Natural killer cell treated with Interleukin-12 subunit alpha and Interleukin-12 subunit beta and Interleukin-15 and Interleukin-18, amount 100 ng/mL, for 72 hours (primary cell): ENCODE data around the gene GPX5. TPM values are rescaled to one million over a fixed set of nuclear protein-coding genes. Genes with fewer than 3 reads are reported as not detected.
"Not testable (repeated sequence)": the region's sequence is repeated elsewhere in the genome, so short reads cannot be mapped to it uniquely, and the experiment has no call there.

ENCODE experiments used
- ATAC-seq, 2 donors: fragments of 150-1000 bp; cut with Tn5 transposase in 1 of 2; sonication (Bioruptor Pico), chemical (Tn5 transposase) in 1 of 2; 2 replicates each; pipeline ENCODE4 v1.10.0; 2021
- DNase-seq: peaks from one replicate; pipeline ENCODE4 v3.0.0; 2022; ENCODE audit warnings: low spot score
- H3K27ac Mint-ChIP-seq, 2 donors: 1 replicate in 1 of 2; 2 replicates in 1 of 2; pipeline ENCODE4 v1.8.0; 2022; ENCODE audit warnings: mixed read lengths in 2 of 2, mild to moderate bottlenecking in 1 of 2, moderate library complexity in 1 of 2
- H3K27me3 Mint-ChIP-seq, 2 donors: 1 replicate in 1 of 2; 2 replicates in 1 of 2; pipeline ENCODE4 v1.8.0; 2022; ENCODE audit warnings: mixed read lengths in 2 of 2
- H3K36me3 Mint-ChIP-seq: one replicate; pipeline ENCODE4 v1.8.0; 2022; ENCODE audit warnings: mixed read lengths
- H3K4me1 Mint-ChIP-seq, 2 donors: 1 replicate in 1 of 2; 2 replicates in 1 of 2; pipeline ENCODE4 v1.8.0; 2022; ENCODE audit warnings: low read depth in 2 of 2, mixed read lengths in 2 of 2, mild to moderate bottlenecking in 1 of 2
- H3K4me3 Mint-ChIP-seq: one replicate; pipeline ENCODE4 v1.8.0; 2022; ENCODE audit warnings: mixed read lengths
- H3K9me3 Mint-ChIP-seq: 2 replicates; pipeline ENCODE4 v1.8.0; 2022; ENCODE audit warnings: mixed read lengths
- total RNA-seq, 2 donors: library from RNA; stranded (reverse); gene quantifications; one replicate each; pipeline ENCODE4 v1.2.3, GENCODE V29; 2022

GPX5 gene
- total RNA-seq, 2 donors from 2014 or later = not detected

DNA sequence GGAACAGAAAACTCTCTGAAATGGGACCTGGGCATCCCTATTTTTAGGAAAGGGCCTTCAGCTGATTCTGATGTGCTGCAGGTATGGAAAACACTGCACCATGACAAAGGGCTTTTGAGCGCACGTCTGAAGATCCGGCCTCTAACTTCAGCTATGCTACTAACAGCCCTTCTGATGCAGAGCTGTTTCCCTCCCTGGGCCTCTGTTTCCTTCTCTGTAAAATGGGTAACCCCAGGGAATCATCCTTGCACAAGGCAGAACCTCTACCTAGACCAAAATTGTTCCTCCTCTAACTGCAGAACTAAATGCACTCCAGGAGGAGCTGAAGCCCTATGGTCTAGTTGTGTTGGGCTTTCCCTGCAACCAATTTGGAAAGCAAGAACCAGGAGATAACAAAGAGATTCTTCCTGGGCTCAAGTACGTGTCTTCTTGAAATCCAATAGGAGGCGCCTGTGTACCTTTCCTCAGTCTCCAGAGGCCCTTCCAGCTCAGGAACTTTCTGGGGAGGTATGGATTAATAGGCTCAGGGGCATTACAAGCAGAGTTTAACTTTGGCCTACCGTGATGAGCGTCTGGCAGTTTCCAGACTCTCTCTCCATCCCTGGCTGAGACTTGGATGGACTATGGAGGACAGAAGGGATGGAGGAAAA lies 5.9 kb downstream of the GPX5 start:
- Mint-ChIP-seq H3K27me3 (peaks cover 38 to 59% of the 10 kb centered on the region in 2 donors), H3K4me1 (no peaks in the 10 kb centered on the region), H3K27ac (no peak overlapping the region), H3K4me3 (no peak overlapping the region), H3K9me3 (no peaks in the 10 kb centered on the region), H3K36me3 (no peaks in the 10 kb centered on the region)
- DNase-seq = no peak
- ATAC-seq = no peak

DNA sequence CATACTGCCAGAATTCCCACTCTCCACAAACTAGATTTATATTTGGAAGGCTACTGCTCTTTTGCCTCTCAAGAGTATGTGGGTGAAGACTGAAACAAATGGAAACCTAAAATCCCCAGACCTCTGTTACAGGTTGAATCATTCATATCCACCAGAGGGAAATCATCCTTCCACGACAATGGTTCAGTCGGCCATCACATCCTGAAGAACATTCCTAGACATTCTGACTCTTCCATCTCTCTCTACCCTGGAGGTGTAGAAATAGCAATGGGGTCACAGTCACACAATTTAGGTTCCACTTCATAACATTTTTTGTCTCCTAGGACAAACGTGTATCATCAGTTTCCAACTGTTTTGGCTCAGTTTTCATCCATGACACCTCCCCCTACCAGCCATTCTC lies 8.6 kb downstream of the GPX5 start:
- Mint-ChIP-seq H3K4me3 (no peak overlapping the region), H3K27me3 (peaks cover 38 to 71% of the 10 kb centered on the region in 2 donors), H3K9me3 (no peaks in the 10 kb centered on the region), H3K4me1 (peaks cover 0 to 2% of the 10 kb centered on the region in 2 donors), H3K27ac (no peak overlapping the region), H3K36me3 (no peaks in the 10 kb centered on the region)
- DNase-seq = no peak
- ATAC-seq = no peak

DNA sequence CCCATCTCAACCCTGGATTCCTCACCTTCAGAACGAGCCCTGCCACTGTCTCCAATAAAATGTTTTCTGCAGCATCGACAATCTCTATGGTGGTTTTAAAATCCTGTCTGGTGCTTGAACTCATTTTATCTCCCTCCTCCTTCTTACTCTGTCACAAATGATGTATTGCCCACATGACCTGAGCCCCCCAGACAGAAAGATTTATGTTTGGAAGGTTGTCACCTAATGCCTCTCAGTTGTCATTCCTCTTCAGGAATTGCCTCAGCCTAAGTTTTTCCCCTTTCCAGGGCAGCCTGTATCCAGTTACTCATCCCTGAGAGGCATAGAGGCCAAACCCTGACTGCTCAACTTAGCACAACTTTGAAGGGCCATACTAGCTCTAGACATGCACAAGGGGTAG lies 9.2 kb downstream of the GPX5 start:
- ATAC-seq (no peak), DNase-seq (no peak)
- Mint-ChIP-seq H3K4me3 (no peak overlapping the region), H3K27ac (no peak overlapping the region), H3K36me3 (no peaks in the 10 kb centered on the region), H3K4me1 (peaks cover 0 to 2% of the 10 kb centered on the region in 2 donors), H3K9me3 (no peaks in the 10 kb centered on the region), H3K27me3 (peaks cover 39 to 75% of the 10 kb centered on the region in 2 donors)

DNA sequence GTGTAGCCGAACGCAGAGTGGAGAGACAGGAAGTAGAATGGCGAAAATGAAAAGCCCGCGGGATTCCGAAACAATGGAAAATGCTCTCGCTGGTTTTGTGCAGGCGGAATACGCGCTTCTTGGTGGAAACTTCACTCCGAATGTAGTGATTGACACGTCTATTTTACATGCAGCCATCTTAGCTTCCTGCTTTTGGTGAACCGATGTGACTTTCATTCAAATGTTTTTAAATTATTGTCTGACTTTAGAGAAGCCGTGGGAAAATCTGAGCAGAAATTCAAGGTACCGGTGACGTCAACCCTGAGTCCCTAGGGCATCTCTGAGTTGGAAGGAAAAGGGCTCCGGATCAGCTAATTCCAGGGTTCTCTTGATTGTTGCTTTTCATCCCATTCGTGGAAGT lies 11.4 kb downstream of the GPX5 start:
- peaks cover 4% of the 10 kb centered on the region for H3K9me3 Mint-ChIP-seq
- H3K36me3 Mint-ChIP-seq = peaks cover 6% of the 10 kb centered on the region
- DNase-seq (no peak), ATAC-seq (no peak)
- H3K27me3 Mint-ChIP-seq = peaks cover 49 to 86% of the 10 kb centered on the region in 2 donors
- peaks cover under 1 to 2% of the 10 kb centered on the region in 2 donors for H3K4me1 Mint-ChIP-seq
- no peak overlapping the region for H3K4me3 Mint-ChIP-seq
- H3K27ac Mint-ChIP-seq = no peak overlapping the region

DNA sequence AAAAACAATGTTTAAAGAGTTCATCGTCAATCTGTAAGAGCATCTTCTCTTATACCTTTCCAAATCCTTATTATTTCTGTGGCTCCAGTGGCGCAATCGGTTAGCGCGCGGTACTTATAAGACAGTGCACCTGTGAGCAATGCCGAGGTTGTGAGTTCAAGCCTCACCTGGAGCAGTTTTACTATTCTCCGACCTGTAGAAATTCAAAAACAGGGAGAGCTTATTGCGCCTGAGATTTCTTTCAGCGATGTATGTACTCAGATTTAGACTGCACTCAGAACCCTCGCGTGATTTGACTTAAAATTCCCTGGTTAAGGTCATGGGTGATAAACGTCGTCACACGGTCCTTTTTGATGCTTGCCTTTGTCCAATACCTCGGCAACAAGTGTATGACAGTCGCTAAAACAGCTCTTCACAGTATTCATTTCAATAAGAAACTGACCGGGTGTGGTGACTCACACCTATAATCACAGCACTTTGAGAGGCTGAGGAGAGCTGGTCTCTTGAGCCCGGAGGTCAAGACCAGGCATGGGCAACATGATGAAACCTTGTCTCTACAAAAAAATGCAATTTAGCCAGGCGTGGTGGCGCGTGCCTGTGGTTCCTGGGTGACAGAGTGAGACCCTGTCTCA lies 11.9 kb downstream of the GPX5 start:
- DNase-seq (no peak), ATAC-seq (peak in 1 of 2 donors; percentile 41)
- Mint-ChIP-seq H3K36me3 (peaks cover 10% of the 10 kb centered on the region), H3K4me3 (no peak overlapping the region), H3K27me3 (peaks cover 53 to 91% of the 10 kb centered on the region in 2 donors), H3K9me3 (peaks cover 4% of the 10 kb centered on the region), H3K4me1 (peaks cover 6% of the 10 kb centered on the region in 2 donors), H3K27ac (no peak overlapping the region)

DNA sequence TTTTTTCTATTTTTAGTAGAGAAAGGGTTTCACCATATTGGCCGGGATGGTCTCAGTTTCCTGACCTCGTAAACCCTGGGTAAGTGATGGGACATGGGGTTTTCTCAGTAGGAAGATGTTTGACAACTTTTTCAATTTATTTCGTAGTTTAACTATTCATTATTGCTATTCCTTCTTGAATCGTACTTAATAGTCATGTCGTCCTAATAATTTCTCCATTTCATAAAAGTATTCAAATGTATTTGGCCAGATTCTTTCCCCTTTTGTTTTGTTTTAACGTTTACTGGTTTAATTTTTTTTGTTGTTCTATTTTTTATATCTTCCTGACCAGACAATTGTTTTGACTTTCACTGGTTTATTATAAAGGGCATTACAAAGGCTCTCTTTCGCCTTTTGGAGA lies 16.3 kb downstream of the GPX5 start:
- Mint-ChIP-seq H3K4me3 (no peak overlapping the region), H3K9me3 (peaks cover 4% of the 10 kb centered on the region), H3K27ac (peak overlapping the region in 1 of 2 donors; percentile 57), H3K27me3 (peaks cover 45 to 91% of the 10 kb centered on the region in 2 donors), H3K4me1 (peaks cover 17 to 19% of the 10 kb centered on the region in 2 donors), H3K36me3 (peaks cover 10% of the 10 kb centered on the region)
- DNase-seq (no peak), ATAC-seq (no peak)

DNA sequence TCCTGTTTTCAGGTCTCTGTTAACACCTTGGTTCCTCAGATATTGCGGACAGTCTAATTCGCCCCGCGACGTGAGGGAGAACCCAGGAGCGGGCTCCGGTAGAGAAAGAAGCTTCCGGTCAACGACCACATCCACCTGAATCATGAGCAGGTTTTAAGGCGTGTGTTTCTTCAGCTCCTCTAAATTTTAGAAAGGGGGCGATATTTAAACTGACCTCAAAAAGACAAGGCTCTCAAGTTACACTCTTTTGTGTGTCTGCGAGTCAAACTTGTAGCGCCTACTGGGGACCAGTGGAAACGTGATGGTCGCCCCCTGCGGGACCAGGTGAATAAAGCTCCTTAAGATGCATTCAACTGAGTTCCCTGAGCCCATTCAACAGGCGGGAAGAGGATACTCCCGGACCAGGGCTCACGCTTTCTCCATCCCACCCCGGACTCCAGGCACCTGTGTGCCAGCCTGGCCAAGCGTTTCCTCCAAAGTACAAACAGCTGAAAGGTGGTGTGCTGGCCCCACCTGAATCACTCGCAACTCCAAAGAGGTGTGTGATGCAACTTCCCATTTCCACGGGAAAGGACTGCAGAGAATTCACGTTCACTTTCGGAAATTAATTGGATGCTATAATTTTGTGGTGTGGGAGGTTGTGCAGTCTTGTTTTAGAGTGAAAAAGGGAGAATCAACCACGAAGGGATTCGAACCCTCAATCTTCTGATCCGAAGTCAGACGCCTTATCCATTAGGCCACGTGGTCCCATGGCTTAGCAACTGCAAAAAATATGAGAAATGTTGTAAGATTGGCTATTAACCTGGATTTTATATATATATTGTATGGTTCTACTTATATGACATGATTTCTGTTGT lies 17.0 kb downstream of the GPX5 start:
- peak; percentile 66 to 71 for ATAC-seq
- peak overlapping the region; percentile 39 for H3K4me3 Mint-ChIP-seq
- H3K36me3 Mint-ChIP-seq = peaks cover 10% of the 10 kb centered on the region
- H3K27ac Mint-ChIP-seq = peak overlapping the region; percentile 57 to 72
- peaks cover 15 to 19% of the 10 kb centered on the region in 2 donors for H3K4me1 Mint-ChIP-seq
- peaks cover 47 to 90% of the 10 kb centered on the region in 2 donors for H3K27me3 Mint-ChIP-seq
- DNase-seq = no peak
- peaks cover 4% of the 10 kb centered on the region for H3K9me3 Mint-ChIP-seq

DNA sequence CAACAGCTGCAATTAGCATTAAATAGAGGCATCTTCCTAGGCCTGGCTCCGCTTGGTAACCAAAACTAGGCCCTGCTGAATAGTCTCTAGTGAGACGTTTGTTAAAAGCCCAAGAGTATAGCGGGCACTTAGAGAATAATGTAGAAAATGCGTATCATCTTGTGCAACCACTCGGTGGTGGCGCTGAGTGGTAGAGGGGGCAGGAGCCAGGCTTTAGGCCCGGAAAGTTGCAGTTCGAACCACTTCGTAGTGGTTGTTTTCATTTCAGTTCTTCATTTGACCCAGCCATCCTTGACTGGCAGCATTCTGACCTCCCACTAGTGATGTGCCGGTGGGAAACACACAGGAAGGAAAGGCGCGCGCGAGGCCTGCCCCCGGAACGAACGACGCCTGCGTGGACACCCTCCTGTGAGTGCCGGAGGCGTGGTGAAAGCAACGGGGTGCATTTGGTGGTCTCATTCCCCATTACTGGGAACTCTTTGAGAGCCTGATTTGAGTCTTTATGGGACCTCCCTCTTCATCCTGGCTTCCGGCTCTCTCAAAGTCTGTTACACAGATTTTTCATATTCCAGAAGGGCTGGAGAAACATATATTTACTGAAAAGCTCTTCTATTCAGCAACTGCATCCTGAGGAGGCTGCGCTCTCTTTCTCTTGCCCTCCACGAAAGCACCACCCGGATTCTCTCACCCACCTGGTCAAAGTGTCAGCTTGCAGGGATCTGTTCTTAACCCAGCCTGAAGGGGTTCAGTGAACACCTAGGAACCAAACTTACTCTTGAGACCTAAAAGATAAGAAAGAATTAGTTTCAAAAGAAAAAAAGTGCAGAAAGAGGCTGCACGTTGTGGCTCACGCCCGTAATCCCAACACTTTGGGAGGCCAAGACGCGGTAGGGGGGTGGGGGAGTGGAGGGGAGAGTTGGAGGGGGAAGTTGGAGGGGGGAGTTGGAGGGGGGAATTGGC lies 18.2 kb downstream of the GPX5 start:
- no peak for DNase-seq

DNA sequence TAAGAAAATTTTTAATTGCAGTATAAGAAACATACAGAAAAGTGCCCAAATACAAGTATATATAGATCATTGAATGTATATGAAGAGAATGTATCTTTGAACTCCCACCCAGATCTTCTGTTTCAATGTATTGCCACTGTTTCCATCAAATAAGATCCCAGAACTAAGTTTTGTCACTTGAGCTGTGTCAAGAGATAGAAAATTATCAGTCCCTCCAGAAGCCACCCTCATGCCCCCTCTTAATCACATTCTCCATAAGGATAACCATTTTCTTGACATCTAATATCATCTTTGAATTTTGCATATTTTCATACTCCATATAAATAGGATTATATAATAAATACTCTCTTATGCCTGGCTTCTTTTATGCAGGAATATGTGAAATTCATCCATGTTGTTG lies 20.3 kb downstream of the GPX5 start:
- Mint-ChIP-seq H3K27ac (no peak overlapping the region), H3K27me3 (peaks cover 29 to 76% of the 10 kb centered on the region in 2 donors), H3K9me3 (peaks cover 4% of the 10 kb centered on the region), H3K4me3 (no peak overlapping the region), H3K36me3 (peaks cover 10% of the 10 kb centered on the region), H3K4me1 (peaks cover 15 to 19% of the 10 kb centered on the region in 2 donors)
- no peak for DNase-seq
- no peak for ATAC-seq

More for the DNA sequence above, 18.2 kb downstream of the GPX5 start:
- no peak overlapping the region for H3K27ac Mint-ChIP-seq
- peaks cover 4% of the 10 kb centered on the region for H3K9me3 Mint-ChIP-seq
- peak overlapping the region; percentile 30 for H3K4me3 Mint-ChIP-seq
- peaks cover 10% of the 10 kb centered on the region for H3K36me3 Mint-ChIP-seq
- peaks cover 37 to 86% of the 10 kb centered on the region in 2 donors for H3K27me3 Mint-ChIP-seq
- peaks cover 15 to 19% of the 10 kb centered on the region in 2 donors for H3K4me1 Mint-ChIP-seq
- no peak for ATAC-seq

DNA sequence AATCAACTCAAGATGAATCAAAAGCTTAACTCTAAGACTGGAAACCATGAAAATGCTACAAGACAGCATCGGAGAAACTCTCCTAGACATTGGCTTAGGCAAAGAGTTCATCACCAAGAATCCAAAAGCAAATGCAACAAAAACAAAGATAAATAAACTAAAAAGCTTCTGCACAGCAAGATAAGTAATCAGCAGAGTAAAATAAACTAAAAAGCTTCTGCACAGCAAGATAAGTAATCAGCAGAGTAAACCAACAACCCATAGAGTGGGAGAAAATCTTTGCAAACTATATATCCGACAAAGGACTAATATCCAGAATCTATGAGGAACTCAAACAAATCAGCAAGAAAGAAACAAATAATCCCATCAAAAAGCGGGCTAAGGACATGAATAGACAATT lies 21.3 kb downstream of the GPX5 start:
- not testable (repeated sequence) for DNase-seq, ATAC-seq, H3K27ac Mint-ChIP-seq, H3K9me3 Mint-ChIP-seq, H3K36me3 Mint-ChIP-seq, H3K4me3 Mint-ChIP-seq
- H3K4me1 Mint-ChIP-seq = peaks cover 15 to 19% of the 10 kb centered on the region in 2 donors
- peaks cover 28 to 76% of the 10 kb centered on the region in 2 donors for H3K27me3 Mint-ChIP-seq

DNA sequence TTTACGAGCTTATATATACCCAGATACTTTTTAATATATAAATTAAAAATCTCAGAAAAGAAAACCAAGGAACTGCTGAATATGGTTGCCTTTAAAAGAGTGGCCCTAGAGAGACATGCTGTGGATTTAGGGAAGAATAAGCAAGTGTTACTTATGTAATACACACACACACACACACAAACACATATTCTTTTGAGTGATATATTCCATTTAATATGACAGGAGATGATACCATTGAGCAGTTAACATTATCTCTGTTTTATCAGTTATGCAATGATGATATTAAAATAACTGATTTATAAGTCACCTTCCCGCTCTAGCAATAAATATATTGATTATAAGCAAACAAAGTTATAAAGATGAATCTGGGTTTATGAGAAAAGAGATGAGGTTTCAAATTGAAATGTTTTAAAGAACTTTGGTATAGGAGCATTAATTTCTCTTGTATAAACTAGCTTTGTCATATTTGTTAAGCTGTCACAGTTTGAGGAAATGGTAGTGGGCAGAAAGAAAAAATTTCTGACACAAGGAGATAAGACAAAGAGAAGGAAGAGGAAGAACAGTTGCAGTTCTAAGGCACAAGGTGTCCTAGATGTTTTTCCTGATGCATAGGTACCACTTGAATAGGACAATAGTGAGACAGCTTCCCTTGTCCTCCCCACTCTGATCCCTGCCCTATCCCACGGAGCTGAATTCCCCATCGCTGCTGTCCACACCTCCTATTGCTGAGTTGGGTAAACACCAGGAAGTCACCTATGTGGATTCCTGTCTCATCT lies 26.4 kb downstream of the GPX5 start:
- peaks cover 37 to 74% of the 10 kb centered on the region in 2 donors for H3K27me3 Mint-ChIP-seq
- H3K27ac Mint-ChIP-seq = no peak overlapping the region
- H3K4me1 Mint-ChIP-seq = no peaks in the 10 kb centered on the region
- H3K9me3 Mint-ChIP-seq = no peaks in the 10 kb centered on the region
- H3K36me3 Mint-ChIP-seq = no peaks in the 10 kb centered on the region
- H3K4me3 Mint-ChIP-seq = no peak overlapping the region
- ATAC-seq (no peak), DNase-seq (no peak)

DNA sequence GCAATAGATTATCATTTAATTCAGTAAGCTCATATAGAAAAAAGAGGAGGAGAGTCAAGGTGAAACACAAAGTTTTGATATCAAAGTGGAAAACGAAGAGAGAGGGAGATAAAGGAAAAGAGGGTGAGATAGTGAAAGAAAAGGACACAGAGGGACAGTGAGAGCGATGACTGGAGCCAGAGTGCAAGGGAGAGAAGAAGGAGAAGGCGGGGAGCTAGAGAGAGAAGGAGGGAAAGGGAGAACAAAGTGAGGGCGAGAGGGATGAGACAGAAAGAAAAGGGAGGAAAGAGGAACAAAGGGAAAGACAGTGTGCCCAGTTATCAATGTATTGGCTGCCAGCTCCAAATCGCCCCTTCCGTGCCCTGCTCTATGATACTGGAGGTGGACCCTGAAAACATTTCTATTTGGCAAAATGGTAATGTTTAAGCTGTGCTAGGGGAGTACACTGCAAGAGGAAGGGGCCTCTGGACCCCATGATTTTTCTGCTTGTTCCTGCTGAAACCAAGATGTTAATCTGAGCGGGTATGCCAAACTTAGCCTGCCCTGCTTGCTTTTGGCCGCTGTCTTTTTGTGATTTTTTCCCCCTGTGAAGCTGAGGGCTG lies 27.8 kb downstream of the GPX5 start:
- ATAC-seq (no peak), DNase-seq (no peak)
- H3K36me3 Mint-ChIP-seq = no peaks in the 10 kb centered on the region
- peaks cover 38 to 67% of the 10 kb centered on the region in 2 donors for H3K27me3 Mint-ChIP-seq
- H3K4me1 Mint-ChIP-seq = no peaks in the 10 kb centered on the region
- H3K27ac Mint-ChIP-seq = no peak overlapping the region
- no peaks in the 10 kb centered on the region for H3K9me3 Mint-ChIP-seq
- H3K4me3 Mint-ChIP-seq = no peak overlapping the region
